CD4-positive, CD25-positive, alpha-beta regulatory T cell (primary cell): ENCODE results near the gene HOXA13. TPM values are rescaled to one million over a fixed set of nuclear protein-coding genes. Genes with fewer than 3 reads are reported as not detected.

Source experiments
- ATAC-seq, 2 donors: fragments of 150-1000 bp; cut with Tn5 transposase; one replicate each; pipeline ENCODE4 v1.10.0; 2021; ENCODE audit warnings: low read depth in 2 of 2, moderate number of reproducible peaks in 2 of 2, moderate library complexity in 1 of 2
- DNase-seq, 3 donors: peaks; one replicate each; pipeline versions ENCODE4 v3.0.0 to v3.0.0-alpha.2; 2012 to 2022; ENCODE audit warnings: mixed read lengths in 1 of 3
- H3K27ac ChIP-seq: one replicate; pipeline ENCODE4 v1.7.0; 2013; ENCODE audit warnings: mild to moderate bottlenecking, low read length; ENCODE audit not compliant: insufficient read depth, poor library complexity, severe bottlenecking
- H3K27me3 ChIP-seq: one replicate; pipeline ENCODE4 v1.7.0; 2013; ENCODE audit warnings: low read length; ENCODE audit not compliant: control insufficient read depth, insufficient read depth
- H3K36me3 ChIP-seq: one replicate; pipeline ENCODE4 v1.7.0; 2013; ENCODE audit warnings: mild to moderate bottlenecking, low read length, moderate library complexity; ENCODE audit not compliant: control insufficient read depth, insufficient read depth
- H3K4me1 ChIP-seq: 2 replicates; pipeline ENCODE4 v1.7.0; 2013; ENCODE audit warnings: mild to moderate bottlenecking, low read length; ENCODE audit not compliant: insufficient read depth, control insufficient read depth, poor library complexity, severe bottlenecking
- H3K4me3 ChIP-seq: one replicate; pipeline ENCODE4 v1.7.0; 2013; ENCODE audit warnings: low read depth, mild to moderate bottlenecking, low read length, moderate library complexity
- H3K9me3 ChIP-seq, 2 experiments: 1 replicate in 1 of 2; 2 replicates in 1 of 2; pipeline ENCODE4 v1.7.0; 2013; ENCODE audit warnings: low read length in 2 of 2, mild to moderate bottlenecking in 1 of 2, moderate library complexity in 1 of 2; ENCODE audit not compliant: control insufficient read depth in 2 of 2
- H3K27ac Mint-ChIP-seq, 3 donors: one replicate each; pipeline ENCODE4 v1.8.0; 2020 to 2022; ENCODE audit warnings: mild to moderate bottlenecking in 3 of 3, mixed read lengths in 3 of 3, moderate library complexity in 2 of 3
- H3K27me3 Mint-ChIP-seq: one replicate; pipeline ENCODE4 v1.8.0; 2022; ENCODE audit warnings: mild to moderate bottlenecking, mixed read lengths
- H3K36me3 Mint-ChIP-seq: one replicate; pipeline ENCODE4 v1.8.0; 2020; ENCODE audit warnings: mixed read lengths
- H3K4me1 Mint-ChIP-seq, 4 donors: one replicate each; pipeline ENCODE4 v1.8.0; 2020 to 2022; ENCODE audit warnings: mixed read lengths in 4 of 4, mild to moderate bottlenecking in 1 of 4
- H3K4me3 Mint-ChIP-seq, 4 donors: one replicate each; pipeline ENCODE4 v1.8.0; 2020 to 2022; ENCODE audit warnings: mild to moderate bottlenecking in 4 of 4, mixed read lengths in 4 of 4, moderate library complexity in 3 of 4
- H3K9me3 Mint-ChIP-seq, 7 donors: one replicate each; pipeline ENCODE4 v1.8.0; 2020 to 2022; ENCODE audit warnings: mixed read lengths in 7 of 7, mild to moderate bottlenecking in 3 of 7, moderate library complexity in 2 of 7
- polyA plus RNA-seq, 4 donors: library from polyadenylated mRNA; unstranded; fragments of 300-500 nt; fragmentation: Illumina TruSeq; gene quantifications; one replicate each; pipeline ENCODE4 v1.2.3, GENCODE V29; 2021
- total RNA-seq: library from RNA; stranded (reverse); gene quantifications from one replicate; pipeline ENCODE4 v1.2.3, GENCODE V29; 2022

HOXA13 gene
- total and polyA plus RNA-seq, 5 donors from 2014 or later = not detected

- ATAC-seq = no peak
- H3K27me3 ChIP-seq = peaks cover 42% of the 10 kb centered on the region
- Mint-ChIP-seq H3K9me3 (peaks cover 0 to 12% (median 0%) of the 10 kb centered on the region in 7 donors), H3K36me3 (no peaks in the 10 kb centered on the region), H3K4me1 (peaks cover 8 to 42% (median 30%) of the 10 kb centered on the region in 4 donors), H3K27me3 (peaks cover 92% of the 10 kb centered on the region), H3K4me3 (peak overlapping the region in 1 of 4 donors; percentile 71), H3K27ac (no peak overlapping the region)
- no peak overlapping the region for H3K4me3 ChIP-seq
- no peak overlapping the region for H3K27ac ChIP-seq
- peaks cover 37% of the 10 kb centered on the region for H3K4me1 ChIP-seq
- no peaks in the 10 kb centered on the region for H3K36me3 ChIP-seq
- no peak for DNase-seq
- peaks cover 0 to 7% of the 10 kb centered on the region in 2 experiments for H3K9me3 ChIP-seq
These were observed 18.1 kb downstream of the HOXA13 start for GRCh38 chr7:27181795-27182275.

- H3K9me3 Mint-ChIP-seq = peaks cover 0 to 6% (median 0%) of the 10 kb centered on the region in 7 donors
- Histone ChIP-seq H3K27me3 (peaks cover 33% of the 10 kb centered on the region), H3K4me1 (peaks cover 31% of the 10 kb centered on the region), H3K27ac (no peak overlapping the region), H3K4me3 (no peak overlapping the region), H3K36me3 (no peaks in the 10 kb centered on the region), H3K9me3 (peaks cover 0 to 4% of the 10 kb centered on the region in 2 experiments)
- no peak overlapping the region for H3K27ac Mint-ChIP-seq
- peaks cover 86% of the 10 kb centered on the region for H3K27me3 Mint-ChIP-seq
- DNase-seq (no peak), ATAC-seq (no peak)
- peak overlapping the region in 2 of 4 donors; percentile 56 to 71 for H3K4me3 Mint-ChIP-seq
- H3K4me1 Mint-ChIP-seq = peaks cover 5 to 32% (median 22%) of the 10 kb centered on the region in 4 donors
- H3K36me3 Mint-ChIP-seq = no peaks in the 10 kb centered on the region
These were observed 19.2 kb downstream of the HOXA13 start for GRCh38 chr7:27180431-27181420.

GRCh38 chr7:27179503-27180430 lies 20.1 kb downstream of the HOXA13 start:
- DNase-seq (peak in 2 of 3 donors; percentile 33 to 68), ATAC-seq (peak; percentile 38 to 72)
- Histone ChIP-seq H3K4me1 (peaks cover 21% of the 10 kb centered on the region), H3K27me3 (peaks cover 32% of the 10 kb centered on the region), H3K4me3 (no peak overlapping the region), H3K9me3 (no peaks in the 10 kb centered on the region), H3K36me3 (no peaks in the 10 kb centered on the region), H3K27ac (no peak overlapping the region)
- Mint-ChIP-seq H3K4me1 (peaks cover 0 to 25% (median 13%) of the 10 kb centered on the region in 4 donors), H3K36me3 (no peaks in the 10 kb centered on the region), H3K27me3 (peaks cover 86% of the 10 kb centered on the region), H3K27ac (peak overlapping the region in 1 of 3 donors; percentile 63), H3K4me3 (peak overlapping the region; percentile 43 to 78 (median 62)), H3K9me3 (peaks cover 0 to 3% (median 0%) of the 10 kb centered on the region in 7 donors)

GRCh38 chr7:27179030-27179429 lies 20.9 kb downstream of the HOXA13 start:
- DNase-seq = no peak
- Mint-ChIP-seq H3K36me3 (no peaks in the 10 kb centered on the region), H3K27ac (peak overlapping the region in 1 of 3 donors; percentile 63), H3K4me1 (peaks cover 0 to 25% (median 9%) of the 10 kb centered on the region in 4 donors), H3K9me3 (peaks cover 0 to 3% (median 0%) of the 10 kb centered on the region in 7 donors), H3K27me3 (peaks cover 86% of the 10 kb centered on the region), H3K4me3 (peak overlapping the region in 1 of 4 donors; percentile 71)
- Histone ChIP-seq H3K36me3 (no peaks in the 10 kb centered on the region), H3K9me3 (no peaks in the 10 kb centered on the region), H3K27ac (no peak overlapping the region), H3K4me3 (no peak overlapping the region), H3K27me3 (peaks cover 33% of the 10 kb centered on the region), H3K4me1 (peaks cover 20% of the 10 kb centered on the region)
- ATAC-seq = no peak

GRCh38 chr7:27178366-27178765 lies 21.5 kb downstream of the HOXA13 start:
- Histone ChIP-seq H3K27ac (no peak overlapping the region), H3K9me3 (no peaks in the 10 kb centered on the region), H3K4me1 (peaks cover 20% of the 10 kb centered on the region), H3K4me3 (no peak overlapping the region), H3K36me3 (no peaks in the 10 kb centered on the region), H3K27me3 (peaks cover 30% of the 10 kb centered on the region)
- no peaks in the 10 kb centered on the region for H3K36me3 Mint-ChIP-seq
- peaks cover 0 to 20% (median 7%) of the 10 kb centered on the region in 4 donors for H3K4me1 Mint-ChIP-seq
- ATAC-seq (no peak), DNase-seq (no peak)
- no peak overlapping the region for H3K27ac Mint-ChIP-seq
- H3K4me3 Mint-ChIP-seq = no peak overlapping the region
- peaks cover 0 to 3% (median 0%) of the 10 kb centered on the region in 7 donors for H3K9me3 Mint-ChIP-seq
- peaks cover 80% of the 10 kb centered on the region for H3K27me3 Mint-ChIP-seq

- no peak overlapping the region for H3K27ac ChIP-seq
- H3K4me3 Mint-ChIP-seq = no peak overlapping the region
- peaks cover 77% of the 10 kb centered on the region for H3K27me3 Mint-ChIP-seq
- peaks cover 0 to 3% (median 0%) of the 10 kb centered on the region in 7 donors for H3K9me3 Mint-ChIP-seq
- H3K9me3 ChIP-seq = no peaks in the 10 kb centered on the region
- DNase-seq (no peak), ATAC-seq (no peak)
- no peaks in the 10 kb centered on the region for H3K36me3 ChIP-seq
- H3K27me3 ChIP-seq = peaks cover 29% of the 10 kb centered on the region
- peaks cover 0 to 21% (median 7%) of the 10 kb centered on the region in 4 donors for H3K4me1 Mint-ChIP-seq
- no peak overlapping the region for H3K27ac Mint-ChIP-seq
- no peaks in the 10 kb centered on the region for H3K36me3 Mint-ChIP-seq
- H3K4me1 ChIP-seq = peaks cover 25% of the 10 kb centered on the region
- H3K4me3 ChIP-seq = no peak overlapping the region
These were observed 22.0 kb downstream of the HOXA13 start for GRCh38 chr7:27177795-27178320.
